NCI-H526 treated with DMSO at 0.1 percent for 48 hours (cell line): ENCODE data around the gene TYROBP.
"Not testable (repeated sequence)": the region's sequence is repeated elsewhere in the genome, so short reads cannot be mapped to it uniquely, and the experiment has no call there.

Experiments
- DNase-seq: peaks from one replicate; lab custom pipeline; 2025; lab: John Stamatoyannopoulos, UW

TYROBP gene

DNA sequence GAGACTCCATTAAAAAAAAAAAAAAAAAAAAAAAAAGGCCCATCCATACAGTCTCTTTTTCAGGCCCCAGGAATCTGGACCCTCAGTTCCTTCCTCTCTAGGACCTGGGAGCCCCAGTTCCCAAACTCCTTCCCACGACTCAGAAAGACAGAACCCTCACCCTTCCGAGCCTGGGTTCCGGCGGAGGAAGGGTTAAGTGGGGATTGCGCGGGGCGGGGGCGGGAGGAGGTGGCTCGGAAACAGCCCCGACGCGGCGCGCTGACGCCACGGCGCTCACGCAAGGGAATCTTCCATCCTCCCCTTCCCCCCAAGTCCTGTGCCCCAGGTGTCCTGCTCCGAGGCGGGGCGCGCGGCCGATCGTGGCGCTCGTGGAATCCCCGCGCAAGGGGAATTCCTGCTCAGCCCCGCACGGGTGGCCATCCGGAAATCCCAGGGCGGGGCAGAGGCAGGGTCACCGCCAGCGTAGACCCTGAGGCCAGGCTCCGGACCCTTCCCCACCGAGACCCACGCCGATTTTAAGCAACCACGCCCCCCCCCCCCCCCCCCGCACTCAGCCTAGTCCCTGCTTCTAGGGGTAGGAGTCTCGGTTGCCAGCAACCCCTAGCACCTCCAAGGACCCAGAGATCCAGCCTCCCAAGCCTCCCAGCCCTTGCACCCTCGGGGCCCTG, 8.4 kb downstream of the TYROBP start:
- DNase-seq = peak; percentile 77

DNA sequence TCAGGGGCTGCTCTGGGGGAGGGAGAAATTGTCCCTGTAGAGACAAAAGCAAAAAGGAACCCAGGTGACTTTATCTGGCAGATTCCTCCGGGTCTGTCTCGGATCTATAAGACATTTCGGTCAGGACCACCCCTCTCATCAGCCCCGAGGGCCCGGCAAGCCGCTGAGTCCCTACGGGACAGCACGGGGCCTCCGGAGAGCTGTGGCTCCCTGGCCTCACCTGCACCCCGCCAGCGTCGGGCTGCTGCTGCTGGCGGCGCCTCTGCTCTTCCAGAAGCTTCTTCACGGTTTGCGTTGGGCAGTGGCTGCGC, 9.6 kb downstream of the TYROBP start:
- no peak for DNase-seq

DNA sequence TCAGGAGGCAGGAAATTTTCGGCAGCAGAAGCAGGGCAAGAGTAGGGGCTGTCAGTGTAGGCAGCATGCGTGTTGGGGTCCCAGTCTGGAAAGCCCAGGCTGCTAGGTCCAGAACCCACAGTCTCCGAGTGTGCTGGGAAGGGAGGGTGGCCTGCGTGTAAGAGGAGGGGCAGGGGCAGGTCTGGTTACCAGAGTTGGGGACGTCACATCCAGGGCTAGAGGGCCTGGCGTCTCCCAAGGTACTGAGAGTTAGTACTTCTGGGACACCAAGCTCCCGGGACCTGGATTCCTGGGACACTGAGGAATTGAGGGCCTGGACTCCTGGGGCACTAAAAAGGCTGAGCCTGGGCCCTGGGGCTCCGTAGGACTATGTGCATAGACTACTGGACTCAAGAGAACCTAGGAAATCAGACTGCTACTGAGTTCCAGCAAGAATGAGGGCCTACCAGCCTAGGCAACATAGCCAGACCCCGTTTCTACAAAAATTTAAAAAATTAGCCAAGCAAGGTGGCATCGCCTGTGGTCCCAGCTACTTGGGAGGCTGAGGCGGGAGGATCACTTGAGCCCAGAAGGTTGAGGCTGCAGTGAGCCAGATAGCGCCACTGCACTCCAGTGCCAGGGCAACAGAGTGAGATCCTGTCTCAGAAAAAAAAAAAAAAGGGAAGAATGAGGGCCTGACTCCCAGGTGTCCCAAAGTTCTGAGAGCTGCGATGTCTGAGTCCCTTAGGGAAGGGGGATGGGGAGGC, 10.2 kb downstream of the TYROBP start:
- DNase-seq = no peak

DNA sequence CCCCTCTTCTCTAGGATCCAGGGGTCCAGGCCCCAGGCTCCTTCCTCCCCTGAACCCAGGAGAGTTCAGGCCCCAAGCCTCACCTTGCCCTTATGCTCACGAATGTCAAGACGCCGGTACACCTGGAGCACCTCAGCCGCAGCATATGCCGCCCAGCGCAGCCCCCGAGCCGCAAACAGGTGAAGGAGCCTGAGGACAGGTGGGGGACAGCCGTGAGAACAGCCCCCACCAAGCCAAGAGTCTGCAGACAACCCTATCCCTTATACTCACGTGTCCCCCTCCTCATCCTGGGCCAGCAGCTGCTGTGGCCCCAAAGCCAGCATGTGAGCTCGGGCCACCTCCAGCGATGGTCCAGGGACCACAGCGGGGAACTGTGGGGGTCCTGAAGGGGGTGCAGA, 11.5 kb downstream of the TYROBP start:
- DNase-seq = no peak

DNA sequence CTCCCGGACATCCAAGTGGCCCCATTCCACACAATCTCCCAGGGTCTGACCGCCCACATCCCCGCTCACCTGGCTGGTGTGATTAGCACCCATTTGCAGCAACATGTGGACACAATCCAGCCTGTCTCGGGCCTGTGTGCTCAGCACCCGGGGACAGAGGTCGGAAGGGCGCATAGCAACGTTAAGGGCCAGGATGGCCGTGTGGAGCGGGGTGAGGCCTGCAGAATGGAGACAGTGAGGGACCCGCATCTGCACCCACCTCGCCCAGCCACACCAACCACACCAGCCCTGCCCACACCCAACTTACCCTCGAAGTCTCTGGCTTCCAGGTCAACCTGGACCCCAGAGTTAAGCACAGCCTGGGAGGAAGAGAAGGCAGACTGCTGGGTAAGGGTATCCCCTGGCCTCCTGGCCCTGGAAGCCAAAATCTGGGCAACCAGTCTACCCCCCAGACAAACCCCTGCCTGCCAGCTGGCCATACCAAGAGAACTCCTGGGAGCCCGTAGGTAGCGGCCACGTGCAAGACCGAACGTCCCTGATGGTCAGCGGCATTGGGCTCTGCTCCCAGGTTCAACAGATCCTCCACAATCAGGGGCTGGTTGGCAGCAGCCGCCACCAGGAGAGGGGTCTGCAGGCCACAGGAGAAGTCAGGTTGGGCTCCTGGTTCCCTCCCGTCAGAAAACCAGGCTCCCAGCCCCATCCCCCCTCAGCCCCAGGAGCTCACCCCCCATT, 12.0 kb downstream of the TYROBP start:
- no peak for DNase-seq

DNA sequence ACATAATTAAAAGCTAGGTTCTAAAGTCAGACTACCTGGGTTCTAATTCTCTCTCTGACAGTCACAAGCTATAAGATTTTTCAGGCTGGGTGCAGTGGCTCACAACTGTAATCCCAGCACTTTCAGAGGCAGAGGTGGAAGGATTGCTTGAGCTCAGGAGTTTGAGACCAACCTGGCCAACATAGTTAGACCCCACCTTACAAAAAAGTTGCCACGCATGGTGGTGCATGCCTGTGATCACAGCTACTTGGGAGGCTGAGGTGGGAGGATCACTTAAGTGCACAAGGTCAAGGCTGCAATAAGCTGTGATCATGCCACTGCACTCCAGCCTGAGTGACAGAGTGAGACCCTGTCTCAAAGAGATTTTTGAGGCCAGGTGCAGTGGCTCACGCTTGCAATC, 13.8 kb downstream of the TYROBP start:
- no peak for DNase-seq

DNA sequence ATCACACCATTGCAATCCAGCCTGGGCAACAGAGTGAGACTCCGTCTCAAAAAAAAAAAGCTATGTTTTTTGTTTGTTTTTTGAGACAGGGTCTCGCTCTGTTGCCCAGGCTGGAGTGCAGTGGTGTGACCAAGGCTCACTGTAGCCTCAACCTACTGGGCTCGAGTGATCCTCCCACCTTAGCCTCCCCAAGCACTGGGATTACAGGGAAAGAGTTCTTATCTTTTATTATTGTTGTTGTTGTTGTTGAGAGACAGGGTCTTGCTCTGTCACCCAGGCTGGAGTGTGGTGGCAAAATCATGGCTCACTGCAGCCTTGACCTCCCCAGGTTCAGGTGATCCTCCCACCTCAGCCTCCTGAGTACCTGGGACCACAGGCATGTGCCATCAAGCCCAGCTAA, 16.3 kb downstream of the TYROBP start:
- not testable (repeated sequence) for DNase-seq

DNA sequence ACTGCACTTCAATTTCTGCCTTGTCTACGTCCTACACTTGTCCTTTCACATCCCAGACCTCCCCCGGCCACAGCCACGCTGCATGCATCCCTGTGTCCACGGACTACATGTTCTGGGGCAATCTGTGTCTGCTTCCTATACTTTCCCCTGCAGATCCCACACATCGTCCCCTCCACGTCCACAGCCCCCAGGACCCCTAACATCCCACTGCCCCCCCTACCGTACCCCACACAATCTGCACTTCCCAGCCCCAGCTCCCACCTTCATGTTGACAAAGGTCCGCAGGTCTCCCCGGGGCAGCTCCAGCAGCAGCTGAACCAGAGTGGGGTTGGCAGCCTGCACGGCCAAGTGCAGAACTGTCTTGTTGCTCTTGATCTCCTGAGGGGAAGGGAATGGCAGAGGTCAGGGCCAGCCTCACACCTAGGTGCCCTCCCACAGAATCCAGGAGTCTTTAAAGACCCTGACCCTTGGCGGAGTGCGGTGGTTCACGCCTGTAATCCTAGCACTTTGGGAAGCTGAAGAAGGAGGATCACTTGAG, 17.9 kb downstream of the TYROBP start:
- no peak for DNase-seq

DNA sequence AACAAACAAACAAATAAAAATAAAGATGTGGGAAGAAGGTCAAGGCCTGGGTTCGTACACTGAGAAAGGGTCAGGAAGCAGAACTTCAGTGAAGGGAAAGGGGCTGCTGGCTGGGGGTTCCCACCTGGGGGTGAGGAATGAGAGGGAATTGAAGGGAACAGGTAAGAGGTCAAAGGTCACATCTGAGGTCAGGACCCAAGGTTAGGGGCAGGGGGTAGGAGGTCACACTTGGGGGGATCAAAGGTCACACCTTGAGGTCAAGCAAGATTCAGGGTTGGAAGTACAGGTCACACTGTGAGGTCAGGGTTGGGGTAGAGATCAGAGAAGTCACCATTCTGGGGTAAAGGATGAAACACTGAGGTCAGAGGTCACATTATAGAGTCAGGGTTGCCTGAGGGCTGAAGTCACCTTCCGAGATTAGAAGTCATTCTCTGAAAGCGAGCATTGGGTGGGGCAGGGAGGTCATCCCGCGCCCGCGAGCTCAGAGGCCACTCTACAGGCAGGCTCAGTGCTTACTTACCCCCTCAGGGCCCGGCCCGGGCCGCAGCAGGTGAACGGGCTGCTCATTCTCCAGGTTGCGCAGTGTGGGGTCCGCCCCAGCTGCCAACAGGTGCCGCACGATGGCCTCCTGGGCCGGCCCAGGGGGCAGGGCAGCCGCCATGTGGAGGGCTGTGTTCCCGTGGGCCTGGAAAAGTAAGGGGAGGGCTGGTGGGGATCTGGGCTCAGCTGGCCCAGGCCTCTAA, 18.6 kb downstream of the TYROBP start:
- DNase-seq = no peak

DNA sequence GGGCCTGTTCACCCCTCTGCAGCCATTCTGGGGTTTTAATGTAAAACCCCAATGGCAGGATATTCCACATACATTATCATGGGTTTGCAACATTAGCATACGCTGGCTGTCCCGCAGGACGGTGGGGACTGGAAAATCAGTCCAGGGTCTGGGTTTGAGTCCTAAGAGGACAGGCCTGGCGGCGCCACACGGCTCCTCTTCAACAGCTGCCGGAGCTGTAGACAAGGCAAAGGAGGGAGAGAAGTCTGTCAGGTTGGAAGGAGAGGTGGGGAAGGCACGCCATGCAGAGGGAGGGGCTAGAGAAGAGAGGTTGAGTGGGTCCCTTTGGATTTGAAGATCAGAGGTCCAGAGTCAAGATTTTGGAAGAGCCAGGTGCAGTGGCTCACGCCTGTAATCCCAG, 19.7 kb downstream of the TYROBP start:
- DNase-seq = no peak

DNA sequence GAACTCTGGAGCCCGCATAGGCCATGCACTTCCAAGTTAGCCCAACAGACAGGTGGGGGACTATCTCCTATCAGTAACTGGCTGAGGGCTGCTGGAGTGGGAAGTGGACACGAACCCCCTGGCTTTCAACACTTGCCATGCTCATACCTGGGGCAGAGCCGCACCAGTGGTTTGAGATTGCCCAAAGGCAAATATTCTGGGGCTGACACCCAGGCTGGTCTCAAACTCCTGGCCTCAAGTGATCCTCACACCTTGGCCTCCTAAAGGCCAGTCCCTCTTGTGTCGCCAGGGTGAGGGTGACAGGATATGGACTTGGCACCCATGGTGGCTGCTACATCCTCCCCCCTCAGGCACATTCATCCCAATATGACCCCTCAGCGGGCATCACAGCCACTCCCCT, 20.9 kb downstream of the TYROBP start:
- no peak for DNase-seq

DNA sequence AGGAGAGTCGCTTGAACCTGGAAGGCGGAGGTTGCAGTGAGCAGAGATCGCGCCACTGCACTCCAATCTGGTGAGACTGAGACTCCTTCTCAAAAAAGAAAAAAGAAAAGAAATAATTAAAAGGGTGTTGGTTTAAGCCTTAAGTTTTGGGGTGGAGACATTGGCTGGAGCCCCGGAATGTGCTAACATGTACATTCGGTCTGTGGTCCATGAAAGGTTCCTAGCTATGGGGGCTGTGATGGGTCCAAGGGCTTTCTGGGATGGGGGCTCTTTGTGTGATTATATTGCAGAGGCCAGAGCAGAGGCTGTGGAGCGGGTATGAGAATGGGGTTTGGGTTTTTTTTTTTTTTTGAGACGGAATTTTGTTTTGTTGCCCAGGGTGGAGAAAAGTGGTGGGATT, 22.2 kb downstream of the TYROBP start:
- DNase-seq = no peak

DNA sequence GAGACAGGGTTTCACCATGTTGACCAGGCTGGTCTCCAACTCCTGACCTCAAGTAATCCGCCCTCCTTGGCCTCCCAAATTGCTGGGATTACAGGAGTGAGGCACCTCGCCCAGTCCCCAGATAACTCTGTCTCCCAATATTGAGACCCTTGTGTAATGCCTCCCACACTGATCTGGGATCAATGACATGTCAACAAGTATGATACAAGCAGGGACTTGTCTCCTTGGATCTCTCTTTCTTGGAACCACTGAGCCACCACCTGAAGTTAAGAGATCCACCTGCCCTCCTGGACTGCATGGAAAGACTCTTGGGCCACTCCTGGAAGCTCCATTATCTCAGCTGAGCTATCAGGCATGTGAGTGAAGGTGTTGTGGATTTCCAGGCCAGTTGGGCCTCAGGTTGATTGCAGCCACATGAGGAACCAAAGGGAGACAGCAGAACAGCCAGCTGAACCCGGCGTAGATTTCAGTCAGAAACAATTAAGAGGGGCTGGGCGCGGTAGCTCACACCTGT, 22.8 kb downstream of the TYROBP start:
- DNase-seq = no peak

DNA sequence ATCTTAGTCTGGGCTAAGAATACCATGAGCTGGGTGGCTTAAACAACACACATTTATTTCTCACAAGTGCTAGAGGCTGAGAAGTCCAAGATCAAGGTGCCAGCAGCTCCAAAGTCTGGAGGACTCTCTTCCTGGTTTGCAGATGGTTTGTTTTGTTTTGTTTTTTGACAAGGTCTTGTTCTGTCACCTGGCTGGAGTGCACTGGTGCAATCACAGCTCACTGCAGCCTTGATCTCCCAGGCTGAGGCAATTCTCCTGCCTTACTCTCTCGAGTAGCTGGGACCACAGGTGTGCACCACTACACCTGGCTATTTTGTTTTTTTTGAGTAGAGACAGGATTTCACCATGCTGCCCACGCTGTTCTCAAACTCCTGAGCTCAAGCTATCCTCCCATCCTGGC, 24.2 kb downstream of the TYROBP start:
- DNase-seq = no peak

DNA sequence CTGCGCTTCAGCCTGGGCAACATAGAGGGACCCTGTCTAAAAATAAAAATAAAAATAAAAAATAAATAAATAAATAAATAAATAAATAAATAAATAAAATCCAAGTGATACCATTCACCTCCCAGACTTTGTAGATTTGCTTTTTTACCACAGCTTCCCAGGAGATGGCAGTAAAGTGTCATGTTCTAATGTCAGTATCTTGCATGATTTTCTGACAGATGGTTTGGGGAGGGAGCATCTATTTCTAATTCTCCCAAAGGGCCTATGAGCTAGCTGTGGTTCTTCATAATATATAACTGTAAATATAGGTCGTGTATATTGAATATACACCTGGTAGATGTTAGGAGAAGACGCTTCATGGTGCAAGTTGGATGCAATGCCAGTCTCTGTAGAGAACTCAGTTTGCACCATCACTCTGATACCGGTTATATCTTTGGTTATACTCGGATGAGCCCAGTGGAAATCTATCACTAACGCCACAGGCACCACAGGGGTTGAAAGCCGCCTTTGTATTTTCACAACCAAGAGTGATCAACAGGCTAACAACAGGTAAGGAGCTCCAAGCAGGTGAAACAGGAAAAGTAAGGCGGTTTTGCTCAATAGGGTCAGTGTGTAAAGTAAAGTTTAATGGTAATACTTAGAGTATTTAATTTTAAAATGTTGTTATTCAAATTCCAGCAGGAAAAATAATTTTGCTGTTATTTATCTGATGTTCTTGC, 25.8 kb downstream of the TYROBP start:
- DNase-seq = peak; percentile 74

DNA sequence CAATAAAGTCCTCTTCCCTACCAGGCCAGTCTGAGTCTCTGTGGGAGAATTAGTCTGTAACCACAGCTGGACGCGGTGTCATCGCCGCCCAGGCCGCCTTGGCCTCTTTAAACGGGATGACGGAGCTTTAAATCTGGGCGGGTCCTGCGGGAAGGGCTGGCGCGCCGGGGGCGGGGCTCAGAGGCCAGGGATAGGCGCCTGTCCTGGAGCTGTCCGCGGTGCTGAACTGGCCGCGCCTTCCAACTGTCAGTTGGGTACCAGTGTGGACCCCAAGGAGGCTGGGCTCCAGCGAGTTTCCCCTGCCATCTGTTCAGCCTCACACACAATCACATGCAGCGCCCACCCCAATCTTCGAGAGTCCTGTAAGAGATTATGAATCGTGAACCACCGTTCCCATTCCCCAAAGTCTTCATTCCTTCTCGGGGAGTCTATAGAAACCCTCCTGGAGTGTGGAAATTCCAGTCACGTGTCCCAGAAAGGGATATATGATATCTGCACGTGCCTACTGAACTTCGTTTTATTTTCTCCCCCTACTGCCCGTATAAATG, 28.3 kb downstream of the TYROBP start:
- DNase-seq = peak; percentile 57

DNA sequence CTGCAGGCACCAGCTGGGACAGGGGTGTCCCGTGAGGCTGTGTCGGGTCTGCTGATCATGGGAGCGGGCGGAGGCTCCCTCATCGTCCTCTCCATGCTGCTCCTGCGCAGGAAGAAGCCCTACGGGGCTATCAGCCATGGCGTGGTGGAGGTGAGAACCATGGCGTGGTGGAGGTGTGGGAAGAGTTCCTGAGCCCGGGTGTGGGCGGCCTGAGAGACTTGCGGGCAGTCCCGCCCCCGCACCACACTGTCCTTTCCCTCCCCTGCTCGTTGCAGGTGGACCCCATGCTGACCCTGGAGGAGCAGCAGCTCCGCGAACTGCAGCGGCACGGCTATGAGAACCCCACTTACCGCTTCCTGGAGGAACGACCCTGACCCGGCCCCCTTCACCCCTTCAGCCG, 29.0 kb downstream of the TYROBP start:
- DNase-seq = no peak

DNA sequence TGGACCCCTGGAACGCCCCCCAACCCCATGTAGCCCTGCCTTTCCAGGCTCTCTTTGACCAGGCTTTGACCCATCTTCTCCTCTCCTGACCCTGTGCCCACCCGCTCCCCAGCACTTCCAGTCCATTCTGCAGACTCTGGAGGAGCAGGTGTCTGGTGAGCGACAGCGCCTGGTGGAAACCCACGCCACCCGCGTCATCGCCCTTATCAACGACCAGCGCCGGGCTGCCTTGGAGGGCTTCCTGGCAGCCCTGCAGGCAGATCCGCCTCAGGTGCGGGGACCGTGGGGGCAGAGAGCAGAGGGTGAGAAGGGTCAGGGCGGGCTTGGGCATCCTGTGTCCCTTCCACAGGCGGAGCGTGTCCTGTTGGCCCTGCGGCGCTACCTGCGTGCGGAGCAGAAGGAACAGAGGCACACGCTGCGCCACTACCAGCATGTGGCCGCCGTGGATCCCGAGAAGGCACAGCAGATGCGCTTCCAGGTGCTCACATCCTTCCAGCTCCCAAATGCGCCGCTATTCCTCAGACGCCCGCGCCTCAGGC, 33.6 kb downstream of the TYROBP start:
- no peak for DNase-seq

DNA sequence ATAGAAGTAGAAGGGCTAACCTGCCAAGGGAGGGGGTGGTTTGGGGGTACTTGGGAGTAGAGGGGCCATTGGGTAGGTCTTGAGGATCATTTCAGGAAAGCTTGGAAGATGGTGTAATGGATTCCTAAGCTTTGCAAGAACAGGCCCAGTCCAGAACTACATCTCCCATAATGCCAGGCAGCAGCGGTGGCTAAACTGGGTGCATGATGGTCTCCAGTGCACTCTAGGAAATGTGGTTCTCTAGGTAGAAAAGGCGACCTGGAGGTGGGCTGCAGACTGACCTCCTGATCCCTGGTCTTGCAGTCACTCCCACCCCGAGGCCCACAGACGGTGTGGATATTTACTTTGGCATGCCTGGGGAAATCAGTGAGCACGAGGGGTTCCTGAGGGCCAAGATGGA, 35.9 kb downstream of the TYROBP start:
- DNase-seq = no peak

DNA sequence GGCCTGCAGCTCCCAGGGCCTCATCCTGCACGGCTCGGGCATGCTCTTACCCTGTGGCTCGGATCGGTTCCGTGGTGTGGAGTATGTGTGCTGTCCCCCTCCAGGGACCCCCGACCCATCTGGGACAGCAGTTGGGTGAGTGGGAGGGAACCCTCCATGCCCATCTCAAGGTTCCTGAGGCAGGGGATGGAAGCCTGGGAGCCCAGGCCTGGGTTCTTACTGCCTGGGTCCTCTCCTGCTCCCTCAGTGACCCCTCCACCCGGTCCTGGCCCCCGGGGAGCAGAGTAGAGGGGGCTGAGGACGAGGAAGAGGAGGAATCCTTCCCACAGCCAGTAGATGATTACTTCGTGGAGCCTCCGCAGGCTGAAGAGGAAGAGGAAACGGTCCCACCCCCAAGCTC, 36.5 kb downstream of the TYROBP start:
- DNase-seq = no peak

DNA sequence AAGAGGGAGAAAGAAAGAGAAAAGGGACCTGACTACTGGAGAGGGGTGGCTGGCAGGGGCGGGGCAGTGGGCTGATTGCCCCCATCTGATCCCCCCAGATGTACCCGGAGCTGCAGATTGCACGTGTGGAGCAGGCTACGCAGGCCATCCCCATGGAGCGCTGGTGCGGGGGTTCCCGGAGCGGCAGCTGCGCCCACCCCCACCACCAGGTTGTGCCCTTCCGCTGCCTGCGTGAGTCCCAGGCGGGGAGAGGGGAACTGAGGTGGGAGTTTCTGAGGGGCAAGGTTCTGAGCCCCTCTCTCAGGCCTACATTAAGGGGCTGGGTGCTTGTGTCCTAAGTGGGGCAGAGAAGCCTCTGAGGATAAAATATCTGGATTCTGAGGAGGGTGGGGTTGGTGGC, 37.3 kb downstream of the TYROBP start:
- no peak for DNase-seq
